CD14-positive monocyte (primary cell): Measurements from ENCODE around the gene SEC16A. TPM values are rescaled to one million over a fixed set of nuclear protein-coding genes. Genes with fewer than 3 reads are reported as not detected.

Experiments
- DNase-seq, 3 donors: peaks; one replicate each; pipeline ENCODE4 v3.0.0-alpha.2; 2011 to 2022
- H2AFZ ChIP-seq: 2 replicates; pipeline ENCODE4 v1.6.0; 2012; ENCODE audit warnings: mild to moderate bottlenecking, low read depth, low read length, inconsistent platforms; ENCODE audit not compliant: insufficient read depth, poor library complexity, severe bottlenecking
- H3K27ac ChIP-seq, 2 donors: 1 replicate in 1 of 2; 2 replicates in 1 of 2; pipeline ENCODE4 v1.5.1; 2012 to 2013; ENCODE audit warnings: low read length in 2 of 2, control low read depth in 1 of 2, inconsistent platforms in 1 of 2, low read depth in 1 of 2, mild to moderate bottlenecking in 1 of 2
- H3K27me3 ChIP-seq, 2 donors: one replicate each; pipeline versions ENCODE4 v1.6.0 to v1.6.1; 2011 to 2013; ENCODE audit warnings: low read length in 2 of 2; ENCODE audit not compliant: control insufficient read depth in 2 of 2, insufficient read depth in 2 of 2
- H3K36me3 ChIP-seq, 2 donors: replicated peaks in 1 of 2; 1 replicate in 1 of 2; 2 replicates in 1 of 2; pipeline versions ENCODE4 v1.5.1 to v1.6.1; 2012 to 2013; ENCODE audit warnings: low read length in 2 of 2, control low read depth in 1 of 2, inconsistent platforms in 1 of 2, mild to moderate bottlenecking in 1 of 2; ENCODE audit not compliant: insufficient read depth in 2 of 2, control insufficient read depth in 1 of 2
- H3K4me1 ChIP-seq, 2 donors: 1 replicate in 1 of 2; 2 replicates in 1 of 2; pipeline versions ENCODE4 v1.5.1 to v1.6.1; 2012 to 2013; ENCODE audit warnings: low read length in 2 of 2, control low read depth in 1 of 2, inconsistent platforms in 1 of 2, mild to moderate bottlenecking in 1 of 2, moderate library complexity in 1 of 2; ENCODE audit not compliant: insufficient read depth in 2 of 2, control insufficient read depth in 1 of 2
- H3K4me2 ChIP-seq: replicated peaks from 2 replicates; pipeline ENCODE3; 2012; ENCODE audit warnings: low read length, moderate library complexity, mild to moderate bottlenecking; ENCODE audit not compliant: poor library complexity, severe bottlenecking; ENCODE audit errors: extremely low read depth
- H3K4me3 ChIP-seq, 3 experiments: fragments of 200-600 bp in 1 of 3; sonication (generic) in 1 of 3; replicated peaks in 1 of 3; 1 replicate in 2 of 3; 2 replicates in 1 of 3; pipeline ENCODE4 v1.5.1; 2011 to 2013; ENCODE audit warnings: low read length in 3 of 3, mild to moderate bottlenecking in 3 of 3, control low read depth in 2 of 3, low read depth in 2 of 3, inconsistent platforms in 1 of 3, moderate library complexity in 1 of 3
- H3K79me2 ChIP-seq: 2 replicates; pipeline ENCODE4 v1.6.0; 2012; ENCODE audit warnings: mild to moderate bottlenecking, control low read depth, inconsistent platforms, low read length, moderate library complexity; ENCODE audit not compliant: insufficient read depth
- H3K9ac ChIP-seq: 2 replicates; pipeline ENCODE4 v1.6.0; 2017; ENCODE audit warnings: low read length, mild to moderate bottlenecking; ENCODE audit not compliant: insufficient read depth, poor library complexity, severe bottlenecking
- H3K9me3 ChIP-seq, 2 donors: replicated peaks in 1 of 2; 1 replicate in 1 of 2; 2 replicates in 1 of 2; pipeline versions ENCODE4 v1.5.1 to v1.6.1; 2012 to 2013; ENCODE audit warnings: low read length in 2 of 2, control low read depth in 1 of 2; ENCODE audit not compliant: control insufficient read depth in 1 of 2, insufficient read depth in 1 of 2
- H4K20me1 ChIP-seq: 2 replicates; pipeline ENCODE4 v1.6.0; 2012; ENCODE audit warnings: mild to moderate bottlenecking, low read length, control low read depth, moderate library complexity; ENCODE audit not compliant: insufficient read depth
- H3K27ac Mint-ChIP-seq, 7 donors: one replicate each; pipeline ENCODE4 v1.8.0; 2020; ENCODE audit warnings: mild to moderate bottlenecking in 7 of 7, mixed read lengths in 7 of 7, moderate library complexity in 6 of 7, inconsistent platforms in 2 of 7
- H3K27me3 Mint-ChIP-seq, 3 donors: one replicate each; pipeline ENCODE4 v1.8.0; 2021 to 2022; ENCODE audit warnings: low read depth in 3 of 3, mild to moderate bottlenecking in 3 of 3, mixed read lengths in 3 of 3, moderate library complexity in 3 of 3, inconsistent platforms in 1 of 3
- H3K36me3 Mint-ChIP-seq, 2 donors: one replicate each; pipeline ENCODE4 v1.8.0; 2020; ENCODE audit warnings: mixed read lengths in 2 of 2, inconsistent platforms in 1 of 2, mild to moderate bottlenecking in 1 of 2
- H3K4me1 Mint-ChIP-seq: one replicate; pipeline ENCODE4 v1.8.0; 2020; ENCODE audit warnings: mild to moderate bottlenecking, mixed read lengths
- H3K4me3 Mint-ChIP-seq, 2 donors: one replicate each; pipeline ENCODE4 v1.8.0; 2020; ENCODE audit warnings: mild to moderate bottlenecking in 2 of 2, mixed read lengths in 2 of 2, moderate library complexity in 1 of 2
- H3K9me3 Mint-ChIP-seq, 7 donors: one replicate each; pipeline ENCODE4 v1.8.0; 2020 to 2022; ENCODE audit warnings: mixed read lengths in 7 of 7, mild to moderate bottlenecking in 6 of 7, moderate library complexity in 6 of 7, inconsistent platforms in 2 of 7
- WGBS: methylation state at CpG from one replicate; pipeline ENCODE4 v1.1.5; 2013; ENCODE audit warnings: missing lambda C conversion rate; ENCODE audit not compliant: insufficient coverage; 5-methylcytosine and 5-hydroxymethylcytosine counted together
- intact Hi-C, 2 donors: fragments of 100-400 bp; cut with micrococcal nuclease; formaldehyde crosslinking; loops; one replicate each; pipeline versions ENCODE4 v1.15.0 to v1.15.1; 2023
- polyA plus RNA-seq, 3 donors: library from polyadenylated mRNA; depleted of rRNA in 1 of 3; unstranded in 2 of 3; stranded (reverse) in 1 of 3; fragments of 300-500 nt in 2 of 3; fragments of >200 nt in 1 of 3; fragmentation: Illumina TruSeq in 2 of 3; gene quantifications; 1 replicate in 2 of 3; 2 replicates in 1 of 3; pipeline ENCODE4 v1.2.3, GENCODE V29; 2012 to 2021
- TF ChIP-seq, protein P1 (sequence below): fragments of 200-600 bp; IDR thresholded peaks from one replicate; pipeline ENCODE4 v1.8.0; 2022; ENCODE audit warnings: antibody characterized with exemption, mild to moderate bottlenecking

SEC16A gene
- polyA plus RNA-seq, 3 donors: 11.1 to 36.8 (median 19.1) TPM

DNA sequence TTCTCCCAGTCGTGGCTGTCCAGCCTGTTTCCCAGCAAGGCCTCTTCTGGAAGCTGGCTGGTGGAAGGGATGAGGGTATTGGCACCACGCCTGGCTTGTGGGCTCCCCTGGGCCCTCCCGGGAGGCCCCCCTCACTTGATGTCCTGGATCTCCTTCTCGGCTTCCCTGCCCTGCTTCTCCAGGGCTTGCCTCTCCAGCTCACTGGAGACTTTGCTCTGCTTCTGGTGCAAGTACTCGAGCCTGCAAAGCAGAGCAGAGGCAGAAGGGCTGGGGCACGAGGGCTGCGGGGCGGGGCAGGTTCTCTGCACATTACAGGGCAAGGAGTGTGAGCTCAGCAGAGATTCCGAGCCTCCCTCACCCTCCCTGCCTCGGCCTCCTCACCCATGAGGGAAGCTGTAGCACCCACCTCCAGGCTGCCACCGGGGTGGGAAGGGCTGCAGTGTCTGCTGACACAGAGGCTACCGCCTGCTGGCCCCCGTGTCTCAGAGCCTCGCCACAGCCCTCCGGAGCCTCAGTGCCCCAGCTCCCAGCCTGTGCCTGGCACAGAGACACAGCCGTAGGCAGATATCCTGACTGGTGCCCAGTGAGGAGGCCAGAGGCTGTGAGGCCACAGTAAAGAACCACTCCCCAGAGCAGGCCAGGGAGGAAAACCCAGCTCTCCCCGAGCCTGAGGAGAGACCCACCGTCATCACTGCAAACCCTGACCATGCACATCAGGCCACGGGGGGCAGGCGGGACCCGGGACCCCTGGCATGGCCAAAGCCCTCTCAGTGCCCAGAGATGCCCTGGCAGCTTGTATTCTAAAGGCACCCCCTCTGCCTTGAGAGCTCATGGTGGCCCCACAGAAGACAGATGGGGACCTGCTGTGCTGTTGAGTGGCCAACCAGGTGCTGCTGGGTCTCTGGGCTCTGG is 90.0 kb downstream of the SEC16A start:
- 98% methylated on average over 20 of the region's 21 CpGs for WGBS

GRCh38 chr9:136391737-136392537 is 90.9 kb downstream of the SEC16A start:
- Histone ChIP-seq H3K4me3 (no peak overlapping the region), H3K36me3 (peaks cover 79 to 97% of the 10 kb centered on the region in 2 donors), H3K9me3 (no peaks in the 10 kb centered on the region), H3K4me2 (no peak overlapping the region), H3K27ac (no peak overlapping the region), H3K9ac (no peak overlapping the region), H3K27me3 (no peaks in the 10 kb centered on the region), H4K20me1 (no peaks in the 10 kb centered on the region), H3K79me2 (no peaks in the 10 kb centered on the region), H3K4me1 (no peaks in the 10 kb centered on the region), H2AFZ (no peak overlapping the region)
- intact Hi-C loops: no loop called here
- no peaks in the 10 kb centered on the region for H3K4me1 Mint-ChIP-seq
- no peak for DNase-seq
- peaks cover 70 to 97% of the 10 kb centered on the region in 2 donors for H3K36me3 Mint-ChIP-seq
- TF ChIP-seq, protein P1, sequence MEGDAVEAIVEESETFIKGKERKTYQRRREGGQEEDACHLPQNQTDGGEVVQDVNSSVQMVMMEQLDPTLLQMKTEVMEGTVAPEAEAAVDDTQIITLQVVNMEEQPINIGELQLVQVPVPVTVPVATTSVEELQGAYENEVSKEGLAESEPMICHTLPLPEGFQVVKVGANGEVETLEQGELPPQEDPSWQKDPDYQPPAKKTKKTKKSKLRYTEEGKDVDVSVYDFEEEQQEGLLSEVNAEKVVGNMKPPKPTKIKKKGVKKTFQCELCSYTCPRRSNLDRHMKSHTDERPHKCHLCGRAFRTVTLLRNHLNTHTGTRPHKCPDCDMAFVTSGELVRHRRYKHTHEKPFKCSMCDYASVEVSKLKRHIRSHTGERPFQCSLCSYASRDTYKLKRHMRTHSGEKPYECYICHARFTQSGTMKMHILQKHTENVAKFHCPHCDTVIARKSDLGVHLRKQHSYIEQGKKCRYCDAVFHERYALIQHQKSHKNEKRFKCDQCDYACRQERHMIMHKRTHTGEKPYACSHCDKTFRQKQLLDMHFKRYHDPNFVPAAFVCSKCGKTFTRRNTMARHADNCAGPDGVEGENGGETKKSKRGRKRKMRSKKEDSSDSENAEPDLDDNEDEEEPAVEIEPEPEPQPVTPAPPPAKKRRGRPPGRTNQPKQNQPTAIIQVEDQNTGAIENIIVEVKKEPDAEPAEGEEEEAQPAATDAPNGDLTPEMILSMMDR: no peak
- H3K4me3 Mint-ChIP-seq: no peak overlapping the region
- no peak overlapping the region for H3K27ac Mint-ChIP-seq
- 97% methylated on average over 23 of the region's 28 CpGs for WGBS
- peaks cover 0 to 2% (median 0%) of the 10 kb centered on the region in 3 donors for H3K27me3 Mint-ChIP-seq
- no peaks in the 10 kb centered on the region for H3K9me3 Mint-ChIP-seq

More for the DNA sequence above, 90.0 kb downstream of the SEC16A start:
- peaks cover 78 to 93% of the 10 kb centered on the region in 2 donors for H3K36me3 ChIP-seq
- H3K36me3 Mint-ChIP-seq: peaks cover 67 to 95% of the 10 kb centered on the region in 2 donors
- H3K4me3 ChIP-seq: no peak overlapping the region
- no peak overlapping the region for H3K4me3 Mint-ChIP-seq
- H3K9ac ChIP-seq: no peak overlapping the region
- no peak overlapping the region for H3K4me2 ChIP-seq
- H3K4me1 ChIP-seq: no peaks in the 10 kb centered on the region
- peak overlapping the region in 1 of 7 donors; percentile 16 for H3K27ac Mint-ChIP-seq
- no peaks in the 10 kb centered on the region for H3K4me1 Mint-ChIP-seq
- no peaks in the 10 kb centered on the region for H4K20me1 ChIP-seq
- H3K27me3 Mint-ChIP-seq: peaks cover 0 to 2% (median 0%) of the 10 kb centered on the region in 3 donors
- no peaks in the 10 kb centered on the region for H3K9me3 Mint-ChIP-seq
- H2AFZ ChIP-seq: no peak overlapping the region
- no peaks in the 10 kb centered on the region for H3K79me2 ChIP-seq
- H3K9me3 ChIP-seq: no peaks in the 10 kb centered on the region
- H3K27me3 ChIP-seq: no peaks in the 10 kb centered on the region
- H3K27ac ChIP-seq: no peak overlapping the region
- DNase-seq: no peak
- TF ChIP-seq, protein P1: no peak
- intact Hi-C loops: no loop called here
